Measurements from ENCODE around the gene HSDL1. TPM values are rescaled to one million over a fixed set of nuclear protein-coding genes. Genes with fewer than 3 reads are reported as not detected.

HSDL1 gene
- total RNA-seq, 1 donor from 2014 or later, result 36.4 TPM

DNA sequence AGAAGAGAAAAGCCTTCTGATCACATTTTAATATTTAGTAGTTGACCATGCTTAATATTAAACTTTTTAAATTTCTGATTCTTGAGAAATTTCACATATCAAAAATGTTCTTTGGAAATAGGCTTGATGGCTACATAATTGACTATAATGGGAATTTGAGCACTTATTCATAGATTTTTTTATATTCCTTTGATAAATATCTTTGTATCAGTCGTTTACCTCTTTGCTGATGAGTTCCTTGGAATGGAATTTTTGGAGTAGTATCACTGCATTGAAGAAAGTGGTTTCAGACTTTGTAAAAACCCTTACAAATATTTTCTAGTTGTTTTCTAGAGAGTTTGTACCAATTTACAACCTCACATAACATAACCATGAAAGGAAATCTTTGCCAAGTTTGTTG, 14.8 kb upstream of the HSDL1 start:
- Mint-ChIP-seq H3K4me1 (ENCODE audit: unreplicated experiment) (peaks cover 4% of the 10 kb centered on the region), H3K27ac (no peak overlapping the region), H3K4me3 (no peak overlapping the region), H3K36me3 (no peaks in the 10 kb centered on the region), H3K27me3 (peaks cover 29% of the 10 kb centered on the region), H3K9me3 (no peaks in the 10 kb centered on the region)
- TF ChIP-seq, protein P1, sequence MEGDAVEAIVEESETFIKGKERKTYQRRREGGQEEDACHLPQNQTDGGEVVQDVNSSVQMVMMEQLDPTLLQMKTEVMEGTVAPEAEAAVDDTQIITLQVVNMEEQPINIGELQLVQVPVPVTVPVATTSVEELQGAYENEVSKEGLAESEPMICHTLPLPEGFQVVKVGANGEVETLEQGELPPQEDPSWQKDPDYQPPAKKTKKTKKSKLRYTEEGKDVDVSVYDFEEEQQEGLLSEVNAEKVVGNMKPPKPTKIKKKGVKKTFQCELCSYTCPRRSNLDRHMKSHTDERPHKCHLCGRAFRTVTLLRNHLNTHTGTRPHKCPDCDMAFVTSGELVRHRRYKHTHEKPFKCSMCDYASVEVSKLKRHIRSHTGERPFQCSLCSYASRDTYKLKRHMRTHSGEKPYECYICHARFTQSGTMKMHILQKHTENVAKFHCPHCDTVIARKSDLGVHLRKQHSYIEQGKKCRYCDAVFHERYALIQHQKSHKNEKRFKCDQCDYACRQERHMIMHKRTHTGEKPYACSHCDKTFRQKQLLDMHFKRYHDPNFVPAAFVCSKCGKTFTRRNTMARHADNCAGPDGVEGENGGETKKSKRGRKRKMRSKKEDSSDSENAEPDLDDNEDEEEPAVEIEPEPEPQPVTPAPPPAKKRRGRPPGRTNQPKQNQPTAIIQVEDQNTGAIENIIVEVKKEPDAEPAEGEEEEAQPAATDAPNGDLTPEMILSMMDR (conservative IDR thresholded peaks at IDR 0.05), result no peak
- DNase-seq (ENCODE audit: extremely low spot score, unreplicated experiment), result no peak

GRCh38 chr16:84159007-84159406, 14.0 kb upstream of the HSDL1 start:
- Mint-ChIP-seq H3K27me3 (peaks cover 21% of the 10 kb centered on the region), H3K36me3 (no peaks in the 10 kb centered on the region), H3K9me3 (no peaks in the 10 kb centered on the region), H3K4me1 (ENCODE audit: unreplicated experiment) (peaks cover 4% of the 10 kb centered on the region), H3K27ac (no peak overlapping the region), H3K4me3 (no peak overlapping the region)
- TF ChIP-seq, protein P1 (conservative IDR thresholded peaks at IDR 0.05), result no peak
- no peak for DNase-seq (ENCODE audit: extremely low spot score, unreplicated experiment)

DNA sequence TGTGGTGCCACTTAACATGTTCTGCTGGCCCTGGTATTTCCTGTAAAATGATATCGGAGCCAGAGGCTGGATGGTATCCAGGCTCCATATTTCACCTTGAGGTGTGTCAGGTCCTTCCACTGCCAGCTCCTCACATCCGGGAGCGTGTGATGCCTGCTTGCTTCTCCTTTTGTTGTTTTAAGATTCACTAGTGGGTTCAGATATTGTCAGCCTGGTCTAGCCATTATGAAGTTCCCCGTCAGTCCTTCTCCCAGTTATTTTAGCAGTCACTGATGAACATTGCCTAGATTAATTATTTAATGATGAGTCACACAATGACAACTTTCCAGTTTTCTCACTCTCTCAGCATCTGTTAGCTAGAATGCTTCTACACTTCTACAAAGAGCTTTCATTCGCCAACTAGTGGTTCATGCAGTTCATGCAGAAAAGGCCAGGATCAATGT, 11.4 kb upstream of the HSDL1 start:
- peaks cover 4% of the 10 kb centered on the region for H3K4me1 Mint-ChIP-seq (ENCODE audit: unreplicated experiment)
- H3K27ac Mint-ChIP-seq, result no peak overlapping the region
- no peaks in the 10 kb centered on the region for H3K9me3 Mint-ChIP-seq
- TF ChIP-seq, protein P1 (conservative IDR thresholded peaks at IDR 0.05), result peak; percentile 24
- no peak for DNase-seq (ENCODE audit: extremely low spot score, unreplicated experiment)
- H3K36me3 Mint-ChIP-seq, result no peaks in the 10 kb centered on the region
- no peak overlapping the region for H3K4me3 Mint-ChIP-seq
- H3K27me3 Mint-ChIP-seq, result peaks cover 14% of the 10 kb centered on the region

- Mint-ChIP-seq H3K4me1 (ENCODE audit: unreplicated experiment) (peaks cover 9% of the 10 kb centered on the region), H3K27ac (no peak overlapping the region), H3K36me3 (no peaks in the 10 kb centered on the region), H3K9me3 (no peaks in the 10 kb centered on the region), H3K27me3 (peaks cover 19% of the 10 kb centered on the region), H3K4me3 (no peak overlapping the region)
- DNase-seq (ENCODE audit: extremely low spot score, unreplicated experiment), result no peak
- TF ChIP-seq, protein P1 (conservative IDR thresholded peaks at IDR 0.05), result no peak
Observed at GRCh38 chr16:84155771-84156170, 10.8 kb upstream of the HSDL1 start.

- Mint-ChIP-seq H3K27ac (no peak overlapping the region), H3K9me3 (no peaks in the 10 kb centered on the region), H3K4me3 (no peak overlapping the region), H3K4me1 (ENCODE audit: unreplicated experiment) (peaks cover 9% of the 10 kb centered on the region), H3K36me3 (no peaks in the 10 kb centered on the region), H3K27me3 (peaks cover 19% of the 10 kb centered on the region)
- no peak for DNase-seq (ENCODE audit: extremely low spot score, unreplicated experiment)
- TF ChIP-seq, protein P1 (conservative IDR thresholded peaks at IDR 0.05), result no peak
Observed at GRCh38 chr16:84155226-84155625, 10.2 kb upstream of the HSDL1 start.

GRCh38 chr16:84153660-84154214, 8.8 kb upstream of the HSDL1 start:
- TF ChIP-seq, protein P1 (conservative IDR thresholded peaks at IDR 0.05), result no peak
- H3K4me3 Mint-ChIP-seq, result no peak overlapping the region
- no peak overlapping the region for H3K27ac Mint-ChIP-seq

More at GRCh38 chr16:84153660-84154214, 8.8 kb upstream of the HSDL1 start:
- peaks cover 6% of the 10 kb centered on the region for H3K4me1 Mint-ChIP-seq (ENCODE audit: unreplicated experiment)
- peaks cover 7% of the 10 kb centered on the region for H3K27me3 Mint-ChIP-seq
- H3K36me3 Mint-ChIP-seq, result no peaks in the 10 kb centered on the region
- no peak for DNase-seq (ENCODE audit: extremely low spot score, unreplicated experiment)
- no peaks in the 10 kb centered on the region for H3K9me3 Mint-ChIP-seq
